Right renal cortex interstitium (tissue), 3 donors: ENCODE results near the gene MYO1F. TPM values are rescaled to one million over a fixed set of nuclear protein-coding genes. Genes with fewer than 3 reads are reported as not detected.
"Not testable (repeated sequence)": the region's sequence is repeated elsewhere in the genome, so short reads cannot be mapped to it uniquely, and the experiment has no call there.

Experiments used
- DNase-seq, 3 donors: peaks; one replicate each; pipeline ENCODE4 v3.0.0-alpha.2; 2013; ENCODE audit warnings: low read depth in 3 of 3, low spot score in 2 of 3
- polyA plus RNA-seq, 3 donors: library from polyadenylated mRNA; unstranded; fragments of 120-200 nt; gene quantifications; one replicate each; pipeline ENCODE4 v1.2.1, GENCODE V29; 2013; ENCODE audit not compliant: insufficient read length in 3 of 3

The MYO1F gene
- polyA plus RNA-seq, 3 donors: 2.4 to 4.8 (median 3.3) TPM

GRCh38 chr19:8525401-8525684 is 51.9 kb downstream of the MYO1F start:
- DNase-seq: no peak

DNA sequence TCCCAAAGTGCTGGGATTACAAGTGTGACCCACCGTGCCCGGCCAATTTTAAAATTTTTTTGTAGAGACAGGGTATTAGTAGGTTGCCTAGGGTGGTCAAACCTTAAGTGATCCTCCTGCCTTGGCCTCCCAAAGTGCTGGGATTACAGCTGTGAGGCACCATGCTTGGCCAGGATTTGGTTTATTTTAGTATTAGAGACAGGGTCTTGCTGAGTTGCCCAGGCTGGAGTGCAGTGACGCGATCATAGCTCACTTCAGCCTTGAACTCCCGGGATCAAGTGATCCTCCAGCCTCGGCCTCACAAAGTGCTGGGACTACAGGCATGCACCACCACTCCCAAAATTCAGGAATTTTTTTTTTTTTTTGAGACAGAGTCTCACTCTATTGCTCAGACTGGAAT is 57.9 kb downstream of the MYO1F start:
- DNase-seq: no peak

DNA sequence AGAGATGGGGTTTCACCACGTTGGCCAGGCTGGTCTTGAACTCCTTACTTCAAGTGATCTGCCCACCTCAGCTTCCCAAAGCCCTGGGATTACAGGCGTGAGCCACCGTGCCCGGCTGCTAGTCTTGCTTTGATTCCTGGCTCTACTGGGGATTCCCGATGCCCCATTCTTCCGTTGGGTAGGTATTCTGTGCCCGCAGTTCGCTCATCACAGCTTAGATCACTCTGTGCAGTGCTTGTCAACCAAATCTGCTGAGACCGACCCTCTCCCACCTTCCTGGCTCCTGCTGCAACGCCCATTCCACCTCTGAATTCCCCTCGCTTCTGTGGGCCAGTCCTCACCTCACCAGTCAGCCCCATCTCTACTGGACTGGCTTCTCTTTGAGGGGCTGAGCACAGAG is 58.7 kb downstream of the MYO1F start:
- no peak for DNase-seq

DNA sequence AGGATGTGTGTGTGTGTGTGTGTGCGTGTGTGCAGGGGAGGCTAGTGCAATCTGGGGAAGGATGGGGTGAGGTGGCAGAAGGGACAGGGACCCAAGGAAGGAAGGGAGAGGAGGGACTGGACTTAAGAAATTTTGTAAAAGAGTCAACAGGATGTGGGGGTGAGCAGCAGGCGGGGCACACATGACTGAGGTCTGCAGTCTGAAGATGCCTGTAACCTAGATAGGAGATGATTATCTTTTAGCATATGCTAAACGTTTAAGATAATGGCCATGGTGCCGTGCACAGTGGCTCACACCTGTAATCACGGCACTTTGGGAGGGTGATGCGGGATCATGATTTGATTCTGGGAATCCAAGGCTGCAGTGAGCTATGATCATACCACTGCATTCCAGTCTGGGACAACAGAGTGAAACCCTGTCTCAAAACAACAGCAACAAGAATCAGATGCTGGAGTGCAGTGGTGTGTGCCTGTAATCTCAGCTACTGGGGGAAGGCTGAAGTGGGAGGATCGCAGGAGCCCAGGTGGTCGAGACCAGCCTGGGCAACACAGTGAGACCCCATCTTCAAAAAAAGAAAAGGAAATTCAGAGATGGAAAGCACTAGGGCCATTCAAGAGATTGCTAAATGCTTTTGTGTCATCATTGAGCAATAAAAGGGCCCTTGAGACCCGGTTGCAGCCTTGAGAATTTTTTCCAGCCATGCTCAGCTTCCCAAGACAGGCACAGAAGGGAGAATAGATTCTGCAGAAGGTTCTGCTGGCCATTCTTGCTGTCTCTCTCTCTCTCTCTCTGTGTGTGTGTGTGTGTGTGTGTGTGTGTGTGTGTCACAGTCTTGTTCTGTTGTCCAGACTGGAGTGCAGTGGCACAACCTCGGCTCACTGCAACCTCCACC is 59.4 kb downstream of the MYO1F start:
- DNase-seq: no peak

DNA sequence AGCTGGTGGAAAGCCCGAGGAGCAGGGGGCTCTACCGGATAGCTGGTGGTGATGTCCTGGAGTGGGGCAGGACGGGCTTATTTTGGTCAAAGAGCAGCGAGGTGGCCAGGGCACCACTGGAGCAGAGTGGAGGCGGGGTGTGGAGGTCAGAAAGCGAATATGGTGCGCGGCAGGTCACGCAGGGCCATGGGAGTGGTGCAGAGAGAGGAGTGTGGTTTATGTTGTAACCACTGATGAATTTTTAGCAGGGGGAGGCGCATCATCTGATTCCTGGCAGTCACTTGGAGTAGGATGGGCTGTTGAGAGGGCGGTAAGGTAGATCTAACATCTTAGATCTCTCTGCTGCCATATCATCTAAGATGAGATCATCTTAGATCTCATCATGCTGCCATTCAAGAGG is 61.9 kb downstream of the MYO1F start:
- DNase-seq: no peak

GRCh38 chr19:8514505-8515009 is 62.7 kb downstream of the MYO1F start:
- not testable (repeated sequence) for DNase-seq

GRCh38 chr19:8513687-8514504 is 63.3 kb downstream of the MYO1F start, which contains the start of gene ZNF414:
ZNF414 (minus strand) TSS chr19:8514167; CDS start chr19:8514046, 121 bp downstream.
- peak; percentile 83 to 87 (median 86) for DNase-seq

DNA sequence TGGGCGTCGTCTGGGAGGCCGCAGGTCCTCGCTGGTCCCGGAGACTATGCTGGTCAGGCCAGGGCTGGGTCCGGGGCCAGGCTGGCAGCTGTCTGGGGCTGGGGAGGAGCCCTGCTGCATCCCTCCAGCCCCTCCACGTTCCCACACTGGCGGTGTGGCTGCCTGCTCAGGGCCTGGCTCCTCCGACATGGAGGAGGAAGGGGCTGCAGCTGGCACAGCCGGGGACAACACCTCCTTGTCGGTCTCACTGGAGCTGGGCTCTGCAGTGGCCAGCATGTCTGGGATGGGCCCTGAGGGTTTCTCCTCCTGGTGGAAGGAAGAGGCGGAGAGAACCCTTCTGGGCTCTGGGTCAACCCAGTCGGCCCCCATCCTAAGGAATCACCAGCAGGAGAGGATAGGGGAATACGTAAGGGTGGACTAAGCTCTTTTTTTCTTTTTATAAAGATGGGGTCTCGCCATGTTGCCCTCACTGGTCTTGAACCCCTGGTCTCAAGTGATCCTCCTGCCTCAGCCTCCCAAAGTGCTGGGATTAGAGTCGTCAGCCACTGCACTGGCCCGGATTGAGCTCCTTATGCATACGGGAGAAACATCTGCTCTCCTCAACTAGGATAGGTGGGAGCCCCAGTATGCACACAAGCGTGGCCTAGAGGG is 64.1 kb downstream of the MYO1F start:
- no peak for DNase-seq

DNA sequence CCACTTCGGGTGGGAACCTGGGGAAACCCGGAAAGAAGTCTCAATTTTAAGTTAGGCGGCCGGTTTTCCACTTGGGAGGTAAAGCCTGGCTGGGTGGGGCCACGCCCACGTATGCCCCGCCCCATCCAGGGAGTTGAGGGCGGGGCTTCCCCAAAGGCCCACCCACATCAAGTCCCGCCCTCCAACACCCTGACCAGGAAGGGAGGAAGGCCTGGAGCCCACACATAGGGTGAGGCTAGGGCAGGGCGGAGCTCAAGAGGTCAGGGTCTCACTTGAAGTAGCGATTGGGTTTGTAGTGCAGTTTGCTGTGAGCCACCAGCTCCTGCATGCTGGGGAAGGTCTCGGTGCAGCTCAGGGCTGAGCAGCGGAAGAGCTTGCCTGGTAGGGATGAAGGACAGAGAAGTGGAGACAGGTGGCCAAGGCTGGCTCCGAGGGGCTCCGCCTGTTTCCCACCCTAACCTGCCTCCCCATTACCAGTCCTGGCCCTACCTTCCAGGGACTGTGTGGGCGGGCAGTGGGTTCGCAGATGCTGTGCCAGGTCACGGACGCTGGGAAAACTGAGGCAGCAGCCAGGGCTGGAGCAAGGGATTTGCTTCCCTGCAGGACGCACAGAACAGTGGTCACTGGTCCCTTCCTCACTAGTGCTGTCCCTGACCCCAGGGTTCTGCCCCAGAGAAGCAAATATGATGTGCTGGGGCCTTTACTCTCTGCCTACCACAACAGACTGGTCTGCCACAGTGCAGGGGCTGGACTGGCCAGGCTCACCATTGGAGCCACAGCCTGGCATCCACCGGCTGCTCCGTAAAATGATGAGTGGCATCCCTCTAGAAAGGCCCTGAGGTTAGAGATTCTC is 64.9 kb downstream of the MYO1F start:
- DNase-seq: no peak

- no peak for DNase-seq
These were observed 65.6 kb downstream of the MYO1F start for GRCh38 chr19:8511573-8512101.

GRCh38 chr19:8510589-8511115 is 66.6 kb downstream of the MYO1F start:
- DNase-seq: no peak

DNA sequence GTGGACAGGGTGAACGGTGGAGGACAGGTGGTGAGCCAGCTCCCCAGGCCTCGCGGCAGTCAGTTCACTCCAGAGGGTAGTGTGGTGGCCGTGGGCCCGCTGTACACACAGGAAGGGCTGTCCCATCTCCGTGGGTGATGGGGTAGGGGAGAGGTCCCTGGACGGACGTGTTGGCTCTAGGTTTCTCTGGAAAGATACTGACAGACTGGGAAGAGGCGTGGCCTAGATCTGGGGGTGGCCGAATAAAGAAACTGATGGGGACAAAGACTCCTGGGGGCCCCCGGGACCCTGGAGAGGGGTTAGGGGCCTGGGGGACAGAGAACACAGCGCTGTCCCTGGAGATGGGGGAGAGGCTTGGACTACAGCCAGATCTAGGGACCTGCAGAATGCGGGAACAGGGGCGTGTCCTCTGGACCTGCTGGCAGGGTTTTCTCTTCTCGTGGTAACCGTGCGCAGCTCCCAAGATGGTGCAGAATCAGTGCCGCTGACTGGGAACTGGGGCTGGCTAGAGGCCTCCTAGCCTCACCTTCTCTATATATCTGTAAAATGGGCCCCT is 70.8 kb downstream of the MYO1F start:
- DNase-seq: no peak

GRCh38 chr19:8505680-8506401 is 71.4 kb downstream of the MYO1F start:
- DNase-seq: peak in 2 of 3 donors; percentile 56 to 76

DNA sequence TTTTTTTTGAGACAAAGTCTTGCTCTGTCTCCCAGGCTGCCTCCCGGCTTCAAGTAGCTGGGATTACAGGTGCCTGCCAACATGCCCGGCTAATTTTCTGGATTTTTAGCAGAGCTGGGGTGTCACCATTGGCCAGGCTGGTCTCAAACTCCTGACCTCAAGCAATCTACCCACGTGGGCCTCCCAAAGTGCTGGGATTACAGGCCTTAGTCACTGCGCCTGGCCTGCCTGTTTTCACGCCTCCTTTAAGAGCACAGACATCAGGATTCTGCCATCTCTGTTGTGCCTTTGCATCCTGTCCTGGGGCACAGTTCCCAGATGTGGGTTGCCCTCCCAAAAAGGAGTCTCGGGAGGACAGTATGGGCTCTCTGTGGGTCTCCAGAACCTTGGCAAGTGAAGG is 72.3 kb downstream of the MYO1F start:
- no peak for DNase-seq

GRCh38 chr19:8504171-8504570 is 73.1 kb downstream of the MYO1F start:
- no peak for DNase-seq

GRCh38 chr19:8503510-8503909 is 73.7 kb downstream of the MYO1F start:
- DNase-seq: no peak

DNA sequence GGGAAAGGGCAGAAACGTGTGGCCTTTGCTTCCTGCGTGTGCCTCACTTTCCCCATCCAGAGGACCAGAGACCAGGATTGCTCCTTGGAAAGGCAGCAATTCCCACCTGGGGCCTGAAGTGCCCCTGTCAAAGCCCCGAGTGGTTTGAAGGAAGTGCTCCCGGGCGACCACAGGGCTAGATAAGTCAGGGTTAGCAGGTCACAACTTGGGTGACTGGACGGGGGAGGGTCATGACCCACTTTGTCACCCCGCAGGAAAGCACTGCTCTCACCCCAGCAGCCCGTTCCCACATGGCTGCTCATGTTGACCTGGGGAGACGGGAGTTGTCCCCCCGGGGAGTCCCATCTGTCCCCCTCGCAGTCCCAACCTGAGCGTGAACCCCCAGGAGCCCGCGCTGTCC is 75.3 kb downstream of the MYO1F start:
- no peak for DNase-seq

- DNase-seq: no peak
These were observed 75.7 kb downstream of the MYO1F start for GRCh38 chr19:8501516-8501915.

DNA sequence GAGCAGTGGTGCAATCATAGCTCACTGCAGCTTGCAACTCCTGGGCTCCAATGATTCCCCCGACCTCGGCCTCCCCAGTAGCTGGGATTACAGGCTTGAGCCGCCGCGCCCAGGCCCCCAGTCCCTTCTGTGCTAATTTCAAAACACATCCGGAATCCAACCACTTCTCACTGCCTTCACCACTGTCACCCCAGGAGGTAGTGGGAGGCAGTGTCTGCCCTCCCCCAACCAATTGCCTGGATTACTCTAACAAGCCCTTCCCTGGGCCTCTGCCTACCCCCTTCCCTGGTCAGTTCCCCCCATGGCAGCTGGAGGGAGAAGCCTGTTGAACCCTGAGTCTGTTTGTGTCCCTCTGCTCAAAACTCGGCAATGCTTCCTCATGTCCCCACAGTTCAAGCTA is 77.1 kb downstream of the MYO1F start:
- no peak for DNase-seq
